CMK (cell line): ENCODE measurements around the gene RNASE13.
A peak's percentile ranks its signal among the peaks of the same experiment; 100 is the strongest.
"Not testable (repeated sequence)": the region's sequence is repeated elsewhere in the genome, so short reads cannot be mapped to it uniquely, and the experiment has no call there.

Experiments used
- DNase-seq: peaks from one replicate; pipeline ENCODE4 v3.0.0-alpha.2; 2010; ENCODE audit warnings: low read depth

RNASE13 gene

DNA sequence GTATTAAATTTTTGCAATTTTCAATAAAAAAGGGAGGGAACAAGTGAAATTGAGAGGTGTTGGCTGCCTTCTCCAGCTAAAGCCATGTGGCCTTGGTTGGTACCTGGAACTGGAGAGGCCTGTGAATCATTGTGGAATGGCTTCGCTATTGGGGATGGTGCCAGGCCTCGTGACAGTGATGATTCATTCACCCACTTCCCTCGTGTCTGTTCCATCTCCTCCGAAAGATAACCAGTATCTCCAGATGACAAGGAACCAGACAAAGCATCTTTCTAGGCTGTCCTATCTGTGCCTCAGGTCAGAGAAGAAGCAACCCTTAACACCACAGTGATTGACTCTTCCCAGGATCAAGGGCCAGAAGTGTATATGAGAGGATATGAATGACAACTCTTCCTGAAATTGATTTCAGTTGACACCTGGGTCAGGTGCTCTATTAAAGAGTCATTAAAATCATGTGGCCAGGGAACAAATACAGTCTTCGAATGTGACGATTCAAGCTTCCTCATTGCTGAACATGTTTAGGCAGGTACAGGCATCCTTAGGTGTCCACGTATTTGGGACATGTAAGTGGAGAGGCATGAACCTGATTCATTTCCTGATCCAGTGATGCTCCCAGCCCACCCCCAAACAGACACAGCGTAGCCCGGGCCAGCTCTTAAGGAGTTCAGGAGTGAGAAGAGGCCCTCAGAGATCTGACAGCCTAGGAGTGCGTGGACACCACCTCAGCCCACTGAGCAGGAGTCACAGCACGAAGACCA lies 7.2 kb upstream of the RNASE13 start, which contains the start of gene RNASE7:
Gene RNASE7 (plus strand): TSS at position 687 of the 758 bp plus-strand sequence. CDS start 631 bp downstream, outside the sequence.
- DNase-seq, result no peak

DNA sequence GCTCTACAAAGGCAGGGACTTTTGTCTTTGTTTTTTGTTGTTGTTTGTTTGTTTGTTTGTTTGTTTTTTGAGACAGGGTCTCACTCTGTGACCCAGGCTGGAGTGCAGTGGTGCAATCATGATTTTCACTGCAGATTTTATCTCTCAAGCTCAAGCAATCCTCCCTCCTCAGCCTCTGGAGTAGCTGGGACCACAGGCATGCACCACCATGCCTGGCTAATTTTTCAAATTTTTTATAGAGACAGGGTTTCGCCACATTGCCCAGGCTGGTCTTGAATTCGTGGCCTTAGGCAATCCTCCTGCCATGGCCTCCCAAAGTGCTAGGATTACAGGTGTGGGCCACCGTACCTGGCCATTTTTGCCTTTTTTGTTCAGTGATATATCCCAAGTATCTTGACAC lies 6.3 kb upstream of the RNASE13 start:
- DNase-seq, result not testable (repeated sequence)

- DNase-seq, result no peak
Observed at GRCh38 chr14:21040370-21040925, 5.8 kb upstream of the RNASE13 start.

- DNase-seq, result no peak
Observed at GRCh38 chr14:21039585-21040369, 5.2 kb upstream of the RNASE13 start.

DNA sequence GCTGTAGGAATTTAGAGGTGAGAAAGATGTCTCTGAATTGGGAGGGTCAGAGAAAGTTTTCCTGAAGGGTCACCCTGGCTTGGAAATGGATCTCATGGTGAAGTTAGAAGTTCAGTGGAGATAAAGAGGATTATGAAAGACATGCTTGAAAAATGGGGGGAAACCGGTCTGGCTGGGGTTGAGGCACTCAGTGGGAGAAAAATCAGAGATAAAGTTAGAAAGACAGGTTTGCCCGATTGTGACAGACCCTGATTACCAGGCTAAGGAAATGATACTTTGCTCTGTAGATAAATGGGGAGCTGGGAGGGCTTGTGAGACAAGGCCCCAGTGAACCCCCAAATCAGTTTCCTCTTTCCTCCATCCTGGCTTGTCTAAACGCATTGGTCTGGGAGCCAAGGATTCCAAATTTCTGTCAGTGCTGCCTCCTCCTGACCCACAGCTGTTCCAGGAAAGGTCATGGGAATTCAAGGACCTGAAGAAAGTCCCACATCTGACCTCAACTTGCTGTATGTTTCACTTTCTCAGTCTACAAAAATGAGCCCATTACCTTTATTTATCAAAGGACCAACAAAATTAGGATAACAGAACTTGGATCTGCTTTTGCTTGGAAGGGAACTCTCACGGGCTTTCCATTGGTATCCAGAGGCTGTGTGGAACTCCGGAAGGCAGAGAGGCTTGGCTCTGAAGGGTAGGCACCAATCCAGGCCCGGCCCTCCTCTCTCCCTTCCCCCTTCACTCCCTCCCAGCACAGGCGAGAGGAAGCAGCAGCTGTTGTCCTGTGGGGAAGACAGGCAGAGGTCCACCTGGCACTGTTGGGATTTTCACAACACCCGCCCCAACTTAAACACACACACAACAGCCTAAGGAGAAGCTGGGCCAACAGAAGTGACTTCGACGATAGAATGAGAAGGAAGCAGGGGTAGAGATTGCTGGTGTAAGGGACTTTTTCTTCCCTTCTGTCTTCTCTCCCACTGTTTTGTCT lies 4.1 kb upstream of the RNASE13 start:
- no peak for DNase-seq

- no peak for DNase-seq
Observed at GRCh38 chr14:21037156-21037555, 2.5 kb upstream of the RNASE13 start.

- no peak for DNase-seq
Observed at GRCh38 chr14:21036751-21037150, 2.1 kb upstream of the RNASE13 start.

DNA sequence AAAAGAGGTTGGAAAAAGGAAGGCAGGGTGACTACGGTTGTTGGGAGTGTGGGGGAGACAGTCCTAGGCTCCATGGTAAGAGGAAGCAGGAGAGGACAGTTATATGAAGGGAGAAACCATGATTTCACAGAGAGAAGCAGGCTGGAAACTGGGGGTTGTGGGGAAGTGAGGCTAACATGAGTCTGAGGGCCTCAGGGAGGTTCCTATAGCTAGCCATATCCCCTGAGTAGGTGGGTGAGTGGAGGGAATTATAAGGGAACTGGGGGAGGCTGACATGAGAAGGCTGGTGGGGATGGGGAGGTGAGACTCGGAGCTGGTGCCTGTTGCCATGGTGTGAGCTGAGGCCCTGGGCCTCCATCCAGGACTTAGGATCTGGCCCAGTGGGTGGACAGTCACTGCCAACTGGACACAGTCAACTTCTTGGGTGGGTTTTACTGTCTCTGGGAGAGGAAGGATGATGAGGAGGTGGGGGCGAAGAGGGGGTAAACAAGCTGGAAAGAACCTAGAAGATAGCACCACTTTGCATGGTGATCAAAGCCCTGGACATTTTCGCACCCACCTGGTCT lies 1.4 kb downstream of the RNASE13 start:
- DNase-seq, result no peak

- DNase-seq, result no peak
Observed at GRCh38 chr14:21032326-21033132, 2.1 kb downstream of the RNASE13 start.

DNA sequence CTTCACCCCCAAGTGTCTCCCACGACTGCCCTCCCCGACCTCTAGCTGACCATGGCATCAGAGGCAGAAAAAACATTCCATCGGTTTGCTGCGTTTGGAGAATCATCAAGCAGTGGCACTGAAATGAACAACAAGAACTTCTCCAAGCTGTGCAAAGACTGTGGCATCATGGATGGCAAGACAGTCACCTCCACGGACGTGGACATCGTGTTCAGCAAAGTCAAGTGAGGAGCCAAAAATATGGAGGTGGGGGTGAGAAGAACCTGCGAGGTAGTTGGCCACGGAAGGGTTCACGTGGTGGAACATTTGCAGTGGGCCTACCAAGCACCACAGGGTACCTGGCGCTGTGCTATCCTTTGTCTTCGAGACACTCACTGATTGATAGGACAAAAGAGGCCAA lies 4.1 kb downstream of the RNASE13 start:
- DNase-seq, result no peak

GRCh38 chr14:21029917-21030316 lies 4.7 kb downstream of the RNASE13 start, which contains the start of gene TPPP2:
TPPP2 (plus strand) TSS chr14:21030217; CDS start chr14:21030582, 365 bp downstream.
- no peak for DNase-seq

- DNase-seq, result no peak
Observed at GRCh38 chr14:21026988-21027315, 7.7 kb downstream of the RNASE13 start.

GRCh38 chr14:21026274-21026987 lies 8.2 kb downstream of the RNASE13 start:
- DNase-seq, result no peak

DNA sequence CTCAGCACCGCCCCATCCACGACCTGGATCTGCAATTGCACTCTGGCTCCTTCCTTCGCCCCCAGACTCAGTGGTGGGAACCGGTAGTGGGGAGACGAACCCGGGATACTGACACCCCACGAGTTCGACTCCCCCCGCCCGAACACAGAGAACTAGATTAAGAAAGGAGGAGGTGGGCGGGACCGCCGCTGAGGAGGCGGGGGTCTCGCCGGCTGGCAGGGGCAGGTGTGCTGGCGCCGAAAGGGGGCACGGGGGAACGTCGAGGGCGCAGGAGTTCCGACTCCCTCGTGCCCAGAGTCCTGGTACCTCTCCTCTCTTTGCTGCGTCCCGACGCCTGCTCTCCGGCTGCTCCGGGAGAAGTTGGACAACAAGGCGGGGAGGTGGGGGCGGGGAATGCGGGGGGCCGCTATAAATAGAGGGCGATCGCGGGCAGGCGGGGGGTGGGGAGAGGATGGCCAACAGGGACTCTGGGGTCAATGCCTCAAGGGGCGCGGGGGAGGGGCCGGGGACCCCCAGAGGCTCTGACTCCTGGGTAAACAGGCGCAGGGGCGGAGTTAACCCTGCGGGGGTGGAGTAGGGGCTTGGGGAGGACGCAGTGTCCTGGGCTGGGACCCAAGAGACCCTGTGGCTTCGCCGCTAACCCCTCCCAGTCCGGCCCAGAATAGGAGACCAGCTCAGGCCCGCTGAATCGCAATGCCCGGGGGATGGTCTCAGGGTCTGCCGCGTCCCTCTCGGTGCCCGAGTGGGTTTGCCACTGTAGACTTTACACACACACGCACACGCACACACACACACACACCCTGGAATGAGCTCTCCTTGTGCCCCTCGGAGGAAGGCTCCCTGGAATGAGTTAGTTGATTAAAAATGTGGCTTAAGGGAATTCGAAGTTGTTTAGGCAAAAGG lies 9.0 kb downstream of the RNASE13 start:
- DNase-seq, result no peak

- DNase-seq, result peak; percentile 41
Observed at GRCh38 chr14:21024585-21025370, 9.8 kb downstream of the RNASE13 start, which contains the start of gene NDRG2. NDRG2 (minus strand) TSS chr14:21025061; CDS start chr14:21023315, 1,746 bp downstream.

GRCh38 chr14:21023817-21024584 lies 10.6 kb downstream of the RNASE13 start:
- DNase-seq, result no peak

DNA sequence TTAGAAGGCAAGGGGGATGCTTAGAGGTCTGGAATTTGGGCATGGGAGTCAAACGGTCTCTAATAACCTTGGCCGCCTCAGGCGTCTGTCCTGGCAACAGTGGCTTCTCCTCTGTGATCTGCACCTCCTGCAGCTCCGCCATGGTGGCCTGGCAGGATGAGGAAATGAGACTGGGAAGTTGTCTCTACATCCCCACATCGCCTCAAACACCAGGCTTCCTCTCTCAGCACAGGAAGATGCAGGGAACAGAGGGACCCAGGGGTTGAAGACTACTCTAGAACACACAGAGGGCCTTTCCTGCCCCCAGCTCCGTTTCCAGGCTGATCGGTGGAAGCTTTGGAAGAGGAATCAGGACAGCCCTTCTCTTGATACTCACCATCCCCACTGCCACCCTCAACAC lies 11.4 kb downstream of the RNASE13 start:
- no peak for DNase-seq
